Measurements from ENCODE around the gene IRAK2. TPM values are rescaled to one million over a fixed set of nuclear protein-coding genes. Genes with fewer than 3 reads are reported as not detected.

IRAK2 gene
- total RNA-seq, 1 experiment from 2014 or later: 5.5 TPM

DNA sequence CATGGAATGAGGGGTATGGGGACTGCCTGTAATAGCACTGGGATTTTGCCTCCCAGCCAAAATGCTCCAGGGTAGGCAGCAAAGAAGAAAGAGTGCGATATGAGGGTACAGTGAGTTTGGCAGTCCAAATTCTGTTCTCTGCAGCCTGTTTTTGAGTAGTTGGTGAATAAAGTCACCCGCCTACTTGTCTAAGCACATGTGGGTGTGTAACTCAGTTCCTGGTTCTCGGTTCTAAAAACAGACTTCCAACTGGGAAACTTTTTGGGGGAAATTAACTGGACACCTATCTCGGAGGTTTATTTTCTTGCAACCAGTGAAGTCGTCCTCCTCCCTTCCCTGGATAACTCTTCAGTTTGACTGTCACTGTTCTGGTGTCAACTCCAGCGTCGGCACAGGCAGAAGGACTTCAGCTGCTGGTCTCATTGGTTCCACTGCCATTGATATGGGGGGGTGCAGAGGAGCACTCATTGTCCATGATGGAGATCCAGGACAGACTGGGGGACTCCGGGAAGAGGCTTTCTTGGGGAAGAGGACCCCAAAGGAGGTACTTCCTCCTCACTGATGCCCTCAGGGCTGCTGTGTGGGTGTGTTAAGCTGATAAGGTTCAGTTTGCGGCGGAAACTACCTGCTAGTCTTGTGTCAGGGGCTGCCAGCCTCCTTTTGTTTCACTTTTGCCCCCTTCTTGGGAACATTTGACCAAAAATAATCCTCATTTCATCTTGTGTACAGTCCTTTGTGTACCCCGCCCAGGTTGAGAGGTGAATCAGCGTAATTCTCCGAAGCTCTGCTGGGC, 114.9 kb downstream of the IRAK2 start:
- peaks cover 26% of the 10 kb centered on the region for H3K36me3 ChIP-seq (ENCODE audit: low read depth, low read length)
- H3K9ac ChIP-seq (ENCODE audit: low read length): no peak overlapping the region
- H3K79me2 ChIP-seq (ENCODE audit: low read length): peaks cover 19% of the 10 kb centered on the region
- intact Hi-C loops (cut with micrococcal nuclease): loop anchor here (10.0 kb wide), 1 partner anchor 435 kb away; the partner anchor contains the start of gene RPUSD3
- no peaks in the 10 kb centered on the region for H3K27me3 ChIP-seq (ENCODE audit: low read length)
- DNase-seq: no peak
- TF ChIP-seq EZH2phosphoT487 (IDR thresholded peaks at IDR 0.05; ENCODE audit: borderline replicate concordance, low read length): no peak
- TF ChIP-seq EZH2 (IDR thresholded peaks at IDR 0.05; ENCODE audit: low read length, unreplicated experiment): no peak
- TF ChIP-seq, protein P1, sequence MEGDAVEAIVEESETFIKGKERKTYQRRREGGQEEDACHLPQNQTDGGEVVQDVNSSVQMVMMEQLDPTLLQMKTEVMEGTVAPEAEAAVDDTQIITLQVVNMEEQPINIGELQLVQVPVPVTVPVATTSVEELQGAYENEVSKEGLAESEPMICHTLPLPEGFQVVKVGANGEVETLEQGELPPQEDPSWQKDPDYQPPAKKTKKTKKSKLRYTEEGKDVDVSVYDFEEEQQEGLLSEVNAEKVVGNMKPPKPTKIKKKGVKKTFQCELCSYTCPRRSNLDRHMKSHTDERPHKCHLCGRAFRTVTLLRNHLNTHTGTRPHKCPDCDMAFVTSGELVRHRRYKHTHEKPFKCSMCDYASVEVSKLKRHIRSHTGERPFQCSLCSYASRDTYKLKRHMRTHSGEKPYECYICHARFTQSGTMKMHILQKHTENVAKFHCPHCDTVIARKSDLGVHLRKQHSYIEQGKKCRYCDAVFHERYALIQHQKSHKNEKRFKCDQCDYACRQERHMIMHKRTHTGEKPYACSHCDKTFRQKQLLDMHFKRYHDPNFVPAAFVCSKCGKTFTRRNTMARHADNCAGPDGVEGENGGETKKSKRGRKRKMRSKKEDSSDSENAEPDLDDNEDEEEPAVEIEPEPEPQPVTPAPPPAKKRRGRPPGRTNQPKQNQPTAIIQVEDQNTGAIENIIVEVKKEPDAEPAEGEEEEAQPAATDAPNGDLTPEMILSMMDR (conservative IDR thresholded peaks at IDR 0.05; ENCODE audit: low read depth, low read length): no peak
- no peak overlapping the region for H3K4me3 ChIP-seq (ENCODE audit: low read length)
- H2AFZ ChIP-seq (ENCODE audit: low read length): no peak overlapping the region
- H3K9me3 ChIP-seq (ENCODE audit: low read length): no peaks in the 10 kb centered on the region
- no peak for ATAC-seq
- no peaks in the 10 kb centered on the region for H3K9me2 ChIP-seq (replicated peaks; ENCODE audit: low read length)
- H3K4me1 ChIP-seq (ENCODE audit: insufficient read depth, low read length): no peaks in the 10 kb centered on the region
- BruUV-seq (replicated peaks): no TSS peak
- POLR2A ChIA-PET (ENCODE audit: unreplicated experiment): no interaction called here
- no peaks in the 10 kb centered on the region for H3F3A ChIP-seq (ENCODE audit: low read length, unreplicated experiment)
- H4K20me1 ChIP-seq (ENCODE audit: low read length): peaks cover 2% of the 10 kb centered on the region; the same call in 1 of the 2 replicates
- H3K4me2 ChIP-seq (ENCODE audit: low read length): no peak overlapping the region
- no peak overlapping the region for H3K27ac ChIP-seq (ENCODE audit: low read length)
- CTCF ChIA-PET: no interaction called here

DNA sequence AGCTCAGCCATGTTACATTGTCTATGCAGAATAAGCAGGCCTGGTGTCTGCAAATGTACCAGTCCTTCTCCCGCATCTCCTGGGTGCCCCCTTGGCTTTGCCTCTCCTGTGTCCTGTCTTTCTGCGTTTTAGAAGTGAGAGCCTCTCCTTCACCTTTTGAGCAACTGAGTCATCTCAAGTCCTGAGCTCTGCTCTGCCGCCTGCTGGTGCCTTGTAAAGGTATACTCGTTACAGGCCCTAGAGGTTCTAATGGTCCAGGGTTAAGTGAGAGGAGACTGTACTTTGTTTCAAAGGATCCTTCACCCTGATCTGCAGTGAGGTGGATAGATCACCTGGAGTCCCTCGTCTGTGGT, 115.4 kb downstream of the IRAK2 start:
- no peak for TF ChIP-seq EZH2 (IDR thresholded peaks at IDR 0.05; ENCODE audit: low read length, unreplicated experiment)
- TF ChIP-seq, protein P1 (conservative IDR thresholded peaks at IDR 0.05; ENCODE audit: low read depth, low read length): peak; percentile 39; the same call in 1 of the 2 replicates
- no peak for TF ChIP-seq EZH2phosphoT487 (IDR thresholded peaks at IDR 0.05; ENCODE audit: borderline replicate concordance, low read length)
- CTCF ChIA-PET: no interaction called here
- Histone ChIP-seq H3K27ac (ENCODE audit: low read length) (no peak overlapping the region), H2AFZ (ENCODE audit: low read length) (no peak overlapping the region), H3K9me2 (replicated peaks; ENCODE audit: low read length) (no peaks in the 10 kb centered on the region), H3F3A (ENCODE audit: low read length, unreplicated experiment) (no peaks in the 10 kb centered on the region), H3K27me3 (ENCODE audit: low read length) (no peaks in the 10 kb centered on the region), H3K9me3 (ENCODE audit: low read length) (no peaks in the 10 kb centered on the region), H3K4me1 (ENCODE audit: insufficient read depth, low read length) (no peaks in the 10 kb centered on the region; the same call in 1 of the 2 replicates), H3K36me3 (ENCODE audit: low read depth, low read length) (peaks cover 26% of the 10 kb centered on the region), H3K9ac (ENCODE audit: low read length) (no peak overlapping the region), H3K4me2 (ENCODE audit: low read length) (no peak overlapping the region), H3K79me2 (ENCODE audit: low read length) (peaks cover 14% of the 10 kb centered on the region), H4K20me1 (ENCODE audit: low read length) (no peaks in the 10 kb centered on the region; the same call in 1 of the 2 replicates), H3K4me3 (ENCODE audit: low read length) (no peak overlapping the region)
- ATAC-seq (no peak), DNase-seq (peak; percentile 13)
- POLR2A ChIA-PET (ENCODE audit: unreplicated experiment): no interaction called here
- intact Hi-C loops (cut with micrococcal nuclease): loop anchor here (10.0 kb wide), 1 partner anchor 435 kb away; the partner anchor contains the start of gene RPUSD3
- no TSS peak for BruUV-seq (replicated peaks)

DNA sequence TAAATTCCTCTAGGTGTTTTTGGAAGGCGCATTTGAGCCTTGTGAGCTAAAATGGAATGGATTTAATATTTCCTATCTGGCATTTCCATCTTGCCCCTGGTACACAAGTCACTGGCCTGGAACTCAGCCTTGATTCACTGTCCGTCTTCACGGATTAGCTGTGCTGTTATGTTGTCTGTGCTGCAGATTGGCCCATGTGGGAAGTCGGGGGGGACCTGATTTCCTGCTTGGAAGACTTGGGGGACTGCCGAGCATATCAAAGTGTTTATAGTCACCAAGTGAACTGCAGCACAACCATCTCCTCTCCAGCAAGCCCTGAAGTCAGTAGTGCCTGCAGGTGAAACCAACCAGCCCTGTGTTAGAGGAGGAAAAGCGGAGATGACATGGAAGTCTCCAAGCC, 115.9 kb downstream of the IRAK2 start:
- POLR2A ChIA-PET (ENCODE audit: unreplicated experiment): no interaction called here

More for the DNA sequence above, 115.9 kb downstream of the IRAK2 start:
- Histone ChIP-seq H3F3A (ENCODE audit: low read length, unreplicated experiment) (no peaks in the 10 kb centered on the region), H3K9me3 (ENCODE audit: low read length) (no peaks in the 10 kb centered on the region), H3K9me2 (replicated peaks; ENCODE audit: low read length) (no peaks in the 10 kb centered on the region), H4K20me1 (ENCODE audit: low read length) (no peaks in the 10 kb centered on the region; the same call in 1 of the 2 replicates), H3K27ac (ENCODE audit: low read length) (no peak overlapping the region), H3K4me3 (ENCODE audit: low read length) (no peak overlapping the region), H3K9ac (ENCODE audit: low read length) (no peak overlapping the region), H2AFZ (ENCODE audit: low read length) (no peak overlapping the region), H3K36me3 (ENCODE audit: low read depth, low read length) (peaks cover 26% of the 10 kb centered on the region), H3K4me2 (ENCODE audit: low read length) (no peak overlapping the region), H3K27me3 (ENCODE audit: low read length) (no peaks in the 10 kb centered on the region), H3K4me1 (ENCODE audit: insufficient read depth, low read length) (no peaks in the 10 kb centered on the region; the same call in 1 of the 2 replicates), H3K79me2 (ENCODE audit: low read length) (peaks cover 10% of the 10 kb centered on the region)
- intact Hi-C loops (cut with micrococcal nuclease): loop anchor here (10.0 kb wide), 1 partner anchor 436 kb away; the partner anchor contains the start of gene RPUSD3
- TF ChIP-seq, protein P1 (conservative IDR thresholded peaks at IDR 0.05; ENCODE audit: low read depth, low read length): no peak
- TF ChIP-seq EZH2phosphoT487 (IDR thresholded peaks at IDR 0.05; ENCODE audit: borderline replicate concordance, low read length): no peak
- TF ChIP-seq EZH2 (IDR thresholded peaks at IDR 0.05; ENCODE audit: low read length, unreplicated experiment): no peak
- DNase-seq (no peak), ATAC-seq (no peak)
- CTCF ChIA-PET: no interaction called here
- no TSS peak for BruUV-seq (replicated peaks)
